ENCODE data around the gene FKBP1A.

The FKBP1A gene

DNA sequence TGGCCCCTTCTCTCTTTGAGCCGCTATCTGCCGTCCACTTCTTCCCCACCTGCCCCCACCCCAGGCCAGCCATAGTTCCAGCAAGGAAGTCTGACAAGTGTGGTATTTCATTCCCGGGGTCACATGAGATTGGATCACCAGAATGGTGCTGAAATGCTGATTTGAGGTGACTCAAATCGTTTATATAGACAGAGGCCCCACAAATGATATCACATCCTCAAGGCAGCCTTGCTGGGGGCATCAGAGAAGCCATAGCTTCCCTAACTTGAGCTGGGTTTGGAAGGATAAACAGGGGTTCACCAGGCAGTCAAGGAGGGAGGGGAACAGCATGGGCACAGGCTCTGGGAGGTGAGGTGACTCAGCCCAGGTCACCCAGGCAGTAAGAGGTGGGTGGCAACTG lies 73.8 kb downstream of the FKBP1A start:
- H3K4me3 ChIP-seq (ENCODE audit: low read depth, low read length) = no peak overlapping the region
- no peaks in the 10 kb centered on the region for H3K9me3 ChIP-seq (ENCODE audit: control insufficient read depth, insufficient read depth, low read depth, low read length)
- POLR2A ChIA-PET = no interaction called here
- H3K36me3 ChIP-seq (ENCODE audit: control insufficient read depth in 2 of 2, insufficient read depth in 1 of 2, low read length in 2 of 2) = no peaks in the 10 kb centered on the region
- H3K27ac ChIP-seq (ENCODE audit: extremely low read depth, low read depth, low read length) = no peak overlapping the region
- no peak for TF ChIP-seq ZNF214 (tag by site-specific recombination; IDR thresholded peaks at IDR 0.05; ENCODE audit: borderline replicate concordance)
- TF ChIP-seq MYNN (tag by site-specific recombination; IDR thresholded peaks at IDR 0.05; ENCODE audit: borderline replicate concordance) = no peak
- TF ChIP-seq ZSCAN16 (tag by site-specific recombination; IDR thresholded peaks at IDR 0.05) = no peak
- TF ChIP-seq, protein P1, sequence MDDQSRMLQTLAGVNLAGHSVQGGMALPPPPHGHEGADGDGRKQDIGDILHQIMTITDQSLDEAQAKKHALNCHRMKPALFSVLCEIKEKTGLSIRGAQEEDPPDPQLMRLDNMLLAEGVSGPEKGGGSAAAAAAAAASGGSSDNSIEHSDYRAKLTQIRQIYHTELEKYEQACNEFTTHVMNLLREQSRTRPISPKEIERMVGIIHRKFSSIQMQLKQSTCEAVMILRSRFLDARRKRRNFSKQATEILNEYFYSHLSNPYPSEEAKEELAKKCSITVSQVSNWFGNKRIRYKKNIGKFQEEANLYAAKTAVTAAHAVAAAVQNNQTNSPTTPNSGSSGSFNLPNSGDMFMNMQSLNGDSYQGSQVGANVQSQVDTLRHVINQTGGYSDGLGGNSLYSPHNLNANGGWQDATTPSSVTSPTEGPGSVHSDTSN (CRISPR knock-in tag; IDR thresholded peaks at IDR 0.05) = no peak
- no peak for TF ChIP-seq ZNF792 (tag by site-specific recombination; IDR thresholded peaks at IDR 0.05)
- TF ChIP-seq MEIS1 (CRISPR knock-in tag; IDR thresholded peaks at IDR 0.05; ENCODE audit: borderline replicate concordance) = no peak
- no peak for TF ChIP-seq ZNF155 (tag by site-specific recombination; IDR thresholded peaks at IDR 0.05)
- TF ChIP-seq, protein P2, sequence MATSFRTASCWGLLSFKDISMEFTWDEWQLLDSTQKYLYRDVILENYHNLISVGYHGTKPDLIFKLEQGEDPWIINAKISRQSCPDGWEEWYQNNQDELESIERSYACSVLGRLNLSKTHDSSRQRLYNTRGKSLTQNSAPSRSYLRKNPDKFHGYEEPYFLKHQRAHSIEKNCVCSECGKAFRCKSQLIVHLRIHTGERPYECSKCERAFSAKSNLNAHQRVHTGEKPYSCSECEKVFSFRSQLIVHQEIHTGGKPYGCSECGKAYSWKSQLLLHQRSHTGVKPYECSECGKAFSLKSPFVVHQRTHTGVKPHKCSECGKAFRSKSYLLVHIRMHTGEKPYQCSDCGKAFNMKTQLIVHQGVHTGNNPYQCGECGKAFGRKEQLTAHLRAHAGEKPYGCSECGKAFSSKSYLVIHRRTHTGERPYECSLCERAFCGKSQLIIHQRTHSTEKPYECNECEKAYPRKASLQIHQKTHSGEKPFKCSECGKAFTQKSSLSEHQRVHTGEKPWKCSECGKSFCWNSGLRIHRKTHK (tag by site-specific recombination; IDR thresholded peaks at IDR 0.05) = no peak
- TF ChIP-seq ZBTB21 (tag by site-specific recombination; IDR thresholded peaks at IDR 0.05) = no peak
- no peak for TF ChIP-seq ZNF114 (tag by site-specific recombination; IDR thresholded peaks at IDR 0.05)
- TF ChIP-seq ZNF830 (tag by site-specific recombination; IDR thresholded peaks at IDR 0.05; ENCODE audit: low read depth) = no peak
- TF ChIP-seq, protein P3, sequence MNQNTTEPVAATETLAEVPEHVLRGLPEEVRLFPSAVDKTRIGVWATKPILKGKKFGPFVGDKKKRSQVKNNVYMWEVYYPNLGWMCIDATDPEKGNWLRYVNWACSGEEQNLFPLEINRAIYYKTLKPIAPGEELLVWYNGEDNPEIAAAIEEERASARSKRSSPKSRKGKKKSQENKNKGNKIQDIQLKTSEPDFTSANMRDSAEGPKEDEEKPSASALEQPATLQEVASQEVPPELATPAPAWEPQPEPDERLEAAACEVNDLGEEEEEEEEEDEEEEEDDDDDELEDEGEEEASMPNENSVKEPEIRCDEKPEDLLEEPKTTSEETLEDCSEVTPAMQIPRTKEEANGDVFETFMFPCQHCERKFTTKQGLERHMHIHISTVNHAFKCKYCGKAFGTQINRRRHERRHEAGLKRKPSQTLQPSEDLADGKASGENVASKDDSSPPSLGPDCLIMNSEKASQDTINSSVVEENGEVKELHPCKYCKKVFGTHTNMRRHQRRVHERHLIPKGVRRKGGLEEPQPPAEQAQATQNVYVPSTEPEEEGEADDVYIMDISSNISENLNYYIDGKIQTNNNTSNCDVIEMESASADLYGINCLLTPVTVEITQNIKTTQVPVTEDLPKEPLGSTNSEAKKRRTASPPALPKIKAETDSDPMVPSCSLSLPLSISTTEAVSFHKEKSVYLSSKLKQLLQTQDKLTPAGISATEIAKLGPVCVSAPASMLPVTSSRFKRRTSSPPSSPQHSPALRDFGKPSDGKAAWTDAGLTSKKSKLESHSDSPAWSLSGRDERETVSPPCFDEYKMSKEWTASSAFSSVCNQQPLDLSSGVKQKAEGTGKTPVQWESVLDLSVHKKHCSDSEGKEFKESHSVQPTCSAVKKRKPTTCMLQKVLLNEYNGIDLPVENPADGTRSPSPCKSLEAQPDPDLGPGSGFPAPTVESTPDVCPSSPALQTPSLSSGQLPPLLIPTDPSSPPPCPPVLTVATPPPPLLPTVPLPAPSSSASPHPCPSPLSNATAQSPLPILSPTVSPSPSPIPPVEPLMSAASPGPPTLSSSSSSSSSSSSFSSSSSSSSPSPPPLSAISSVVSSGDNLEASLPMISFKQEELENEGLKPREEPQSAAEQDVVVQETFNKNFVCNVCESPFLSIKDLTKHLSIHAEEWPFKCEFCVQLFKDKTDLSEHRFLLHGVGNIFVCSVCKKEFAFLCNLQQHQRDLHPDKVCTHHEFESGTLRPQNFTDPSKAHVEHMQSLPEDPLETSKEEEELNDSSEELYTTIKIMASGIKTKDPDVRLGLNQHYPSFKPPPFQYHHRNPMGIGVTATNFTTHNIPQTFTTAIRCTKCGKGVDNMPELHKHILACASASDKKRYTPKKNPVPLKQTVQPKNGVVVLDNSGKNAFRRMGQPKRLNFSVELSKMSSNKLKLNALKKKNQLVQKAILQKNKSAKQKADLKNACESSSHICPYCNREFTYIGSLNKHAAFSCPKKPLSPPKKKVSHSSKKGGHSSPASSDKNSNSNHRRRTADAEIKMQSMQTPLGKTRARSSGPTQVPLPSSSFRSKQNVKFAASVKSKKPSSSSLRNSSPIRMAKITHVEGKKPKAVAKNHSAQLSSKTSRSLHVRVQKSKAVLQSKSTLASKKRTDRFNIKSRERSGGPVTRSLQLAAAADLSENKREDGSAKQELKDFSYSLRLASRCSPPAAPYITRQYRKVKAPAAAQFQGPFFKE (tag by site-specific recombination; IDR thresholded peaks at IDR 0.05; ENCODE audit: borderline replicate concordance) = no peak
- H3K4me1 ChIP-seq (ENCODE audit: control insufficient read depth, insufficient read depth, low read length) = no peaks in the 10 kb centered on the region
- CTCF ChIA-PET = interaction anchor here (0.7 to 1.8 kb wide), 3 partner anchors 21 to 184 kb away, joined by 3 to 6 read pairs (median 3); no protein-coding TSS in a partner anchor
